LNCaP clone FGC (cell line): ENCODE data around the gene DENND10.
"Not testable (repeated sequence)": the region's sequence is repeated elsewhere in the genome, so short reads cannot be mapped to it uniquely, and the experiment has no call there.

ENCODE experiments used
- DNase-seq: peaks from one replicate; pipeline ENCODE4 v3.0.0-alpha.2; 2011; ENCODE audit warnings: low read depth
- H3K4me3 ChIP-seq: 2 replicates; pipeline ENCODE4 v1.5.1; 2011; ENCODE audit warnings: mild to moderate bottlenecking, low read depth, low read length, control low read depth
- TF ChIP-seq, protein P1 (sequence below): IDR thresholded peaks from 2 replicates; pipeline ENCODE4 v1.5.1; 2012; ENCODE audit warnings: mild to moderate bottlenecking; ENCODE audit not compliant: control insufficient read depth, insufficient read depth; ENCODE audit errors: extremely low read depth

Gene DENND10

DNA sequence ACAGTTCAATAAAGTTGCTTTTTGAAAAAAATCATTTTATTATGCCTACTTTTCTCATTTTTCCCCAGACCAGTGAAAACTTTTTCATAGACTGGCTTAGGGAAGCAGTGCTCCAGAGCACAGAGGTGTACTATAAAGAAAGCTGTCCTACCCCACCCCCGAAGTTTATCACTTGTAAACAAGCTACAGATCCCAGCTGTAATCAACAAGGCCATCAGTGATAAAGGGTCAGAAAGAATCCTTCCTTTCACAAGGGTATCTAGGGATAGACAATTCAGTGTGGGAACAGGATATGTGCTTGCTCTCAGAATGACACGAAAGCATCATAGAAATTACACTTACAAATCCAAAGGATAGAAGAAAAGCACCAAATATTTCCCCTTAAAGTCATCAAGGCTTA lies 70.2 kb downstream of the DENND10 start:
- no peak overlapping the region for H3K4me3 ChIP-seq
- DNase-seq = no peak
- TF ChIP-seq, protein P1, sequence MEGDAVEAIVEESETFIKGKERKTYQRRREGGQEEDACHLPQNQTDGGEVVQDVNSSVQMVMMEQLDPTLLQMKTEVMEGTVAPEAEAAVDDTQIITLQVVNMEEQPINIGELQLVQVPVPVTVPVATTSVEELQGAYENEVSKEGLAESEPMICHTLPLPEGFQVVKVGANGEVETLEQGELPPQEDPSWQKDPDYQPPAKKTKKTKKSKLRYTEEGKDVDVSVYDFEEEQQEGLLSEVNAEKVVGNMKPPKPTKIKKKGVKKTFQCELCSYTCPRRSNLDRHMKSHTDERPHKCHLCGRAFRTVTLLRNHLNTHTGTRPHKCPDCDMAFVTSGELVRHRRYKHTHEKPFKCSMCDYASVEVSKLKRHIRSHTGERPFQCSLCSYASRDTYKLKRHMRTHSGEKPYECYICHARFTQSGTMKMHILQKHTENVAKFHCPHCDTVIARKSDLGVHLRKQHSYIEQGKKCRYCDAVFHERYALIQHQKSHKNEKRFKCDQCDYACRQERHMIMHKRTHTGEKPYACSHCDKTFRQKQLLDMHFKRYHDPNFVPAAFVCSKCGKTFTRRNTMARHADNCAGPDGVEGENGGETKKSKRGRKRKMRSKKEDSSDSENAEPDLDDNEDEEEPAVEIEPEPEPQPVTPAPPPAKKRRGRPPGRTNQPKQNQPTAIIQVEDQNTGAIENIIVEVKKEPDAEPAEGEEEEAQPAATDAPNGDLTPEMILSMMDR = no peak

DNA sequence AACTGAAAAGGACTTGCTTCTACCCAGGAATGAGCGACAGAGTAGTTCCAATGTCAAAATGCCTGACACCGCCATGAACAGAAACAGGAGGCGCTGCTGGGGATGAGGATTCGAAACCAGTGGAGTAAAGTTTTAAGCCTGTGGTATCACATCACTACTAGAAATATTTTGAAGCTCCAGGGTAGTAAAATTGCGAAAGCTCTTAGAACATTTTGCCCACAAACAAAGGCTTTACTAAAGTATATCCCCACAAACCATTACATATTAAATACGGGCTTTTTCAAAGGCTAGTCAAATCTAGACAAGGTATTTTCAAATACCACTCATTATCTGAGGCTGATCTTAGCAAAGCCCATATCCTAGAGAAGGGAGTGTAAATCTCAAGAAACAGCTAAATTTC lies 72.3 kb downstream of the DENND10 start:
- no peak overlapping the region for H3K4me3 ChIP-seq
- no peak for DNase-seq
- TF ChIP-seq, protein P1 = no peak

DNA sequence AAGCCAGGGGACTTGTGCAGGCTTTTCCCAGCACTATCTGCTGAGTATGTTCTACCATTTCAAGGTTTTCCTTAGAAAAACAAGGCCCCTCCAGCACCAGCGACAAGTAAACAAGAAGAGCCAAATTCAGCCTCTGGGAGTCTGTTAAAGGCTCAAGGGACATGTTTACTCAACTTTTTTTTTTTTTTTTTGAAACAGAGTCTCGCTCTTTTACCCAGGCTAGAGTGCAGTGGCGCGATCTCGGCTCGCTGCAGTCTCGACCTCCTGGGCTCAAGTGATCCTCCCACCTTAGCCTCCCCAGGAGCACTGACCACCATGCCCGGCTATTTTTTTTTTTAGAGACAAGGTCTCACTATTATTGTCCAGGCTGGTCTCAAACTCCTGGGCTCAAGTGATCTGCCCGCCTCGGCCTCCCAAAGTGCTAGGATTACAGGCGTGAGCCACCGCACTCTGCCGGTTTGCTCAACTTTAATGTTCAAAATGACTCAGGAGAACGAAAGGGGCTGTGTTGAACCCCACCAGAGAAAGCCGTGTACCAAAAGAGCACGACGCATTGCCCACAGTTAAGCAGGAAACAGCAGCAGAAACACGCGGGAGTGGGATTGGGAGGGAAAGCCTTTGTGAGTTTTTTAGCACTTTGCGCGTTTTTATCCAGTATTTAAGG lies 73.9 kb downstream of the DENND10 start:
- peak overlapping the region; percentile 96 for H3K4me3 ChIP-seq
- TF ChIP-seq, protein P1 = no peak
- DNase-seq = no peak

DNA sequence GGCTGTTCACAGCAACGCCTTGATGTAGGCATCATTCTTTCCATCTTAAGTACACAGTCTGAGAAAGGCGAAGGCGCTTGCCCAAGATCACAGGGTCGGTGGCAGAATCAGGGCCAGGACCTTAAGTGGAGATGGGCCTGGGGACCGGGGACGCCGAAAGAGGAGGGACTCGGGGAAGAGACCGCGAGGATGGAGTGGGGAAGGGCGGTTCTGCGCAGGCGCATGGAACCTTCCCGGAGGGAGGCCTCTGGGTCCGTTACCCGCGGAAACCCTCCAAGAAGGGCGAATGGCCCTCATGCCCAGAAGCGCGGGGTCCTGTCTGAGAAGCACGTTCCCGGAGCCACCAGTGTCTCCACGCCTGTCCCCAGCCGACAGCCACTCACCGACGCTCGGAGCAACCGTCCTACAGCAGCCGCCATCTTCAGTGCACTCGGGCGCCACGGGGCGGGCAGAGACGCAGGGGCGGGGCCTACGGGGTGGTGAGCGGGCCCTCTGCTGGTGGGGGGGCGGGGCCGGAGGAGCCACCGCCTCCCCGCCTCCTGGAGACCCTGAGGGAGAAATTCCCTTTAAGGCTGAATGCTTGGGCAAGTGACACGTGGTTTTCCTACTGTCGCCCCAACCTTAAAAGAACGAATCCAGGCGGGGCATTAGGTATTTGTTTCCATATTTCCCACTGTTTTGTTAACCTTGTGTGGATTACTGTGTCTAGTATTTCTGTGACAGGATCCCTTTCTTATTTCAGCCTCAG lies 74.6 kb downstream of the DENND10 start, which contains the start of gene PRDX3:
Gene PRDX3 (minus strand): TSS at position 441 of the 748 bp plus-strand sequence. CDS start 22 bp downstream, at position 419.
- TF ChIP-seq, protein P1 = peak; percentile 15; the same call in 1 of the 2 replicates
- H3K4me3 ChIP-seq = peak within 1 kb of the TSS; percentile 96
- DNase-seq = no peak

DNA sequence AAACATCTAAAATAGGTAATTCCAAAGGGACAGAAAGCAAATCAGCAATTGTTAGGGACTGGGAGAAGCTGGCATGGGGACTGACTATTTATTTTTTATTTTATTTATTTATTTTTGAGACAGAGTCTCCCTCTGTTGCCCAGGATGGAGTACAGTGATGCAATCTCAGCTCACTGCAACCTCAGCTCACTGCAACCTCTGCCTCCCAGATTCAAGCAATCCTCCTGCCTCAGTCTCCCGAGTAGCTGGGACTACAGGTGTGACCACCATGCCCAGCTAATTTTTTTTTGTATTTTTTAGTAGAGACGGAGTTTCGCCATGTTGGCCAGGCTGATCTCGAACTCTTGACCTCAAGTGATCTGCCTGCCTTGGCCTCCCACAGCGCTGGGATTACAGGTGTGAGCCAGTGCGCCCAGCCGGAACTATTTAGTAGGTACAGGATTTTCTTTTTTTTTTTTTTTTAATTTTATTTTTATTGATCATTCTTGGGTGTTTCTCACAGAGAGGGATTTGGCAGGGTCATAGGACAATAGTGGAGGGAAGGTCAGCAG lies 77.0 kb downstream of the DENND10 start:
- H3K4me3 ChIP-seq, DNase-seq: not testable (repeated sequence)

DNA sequence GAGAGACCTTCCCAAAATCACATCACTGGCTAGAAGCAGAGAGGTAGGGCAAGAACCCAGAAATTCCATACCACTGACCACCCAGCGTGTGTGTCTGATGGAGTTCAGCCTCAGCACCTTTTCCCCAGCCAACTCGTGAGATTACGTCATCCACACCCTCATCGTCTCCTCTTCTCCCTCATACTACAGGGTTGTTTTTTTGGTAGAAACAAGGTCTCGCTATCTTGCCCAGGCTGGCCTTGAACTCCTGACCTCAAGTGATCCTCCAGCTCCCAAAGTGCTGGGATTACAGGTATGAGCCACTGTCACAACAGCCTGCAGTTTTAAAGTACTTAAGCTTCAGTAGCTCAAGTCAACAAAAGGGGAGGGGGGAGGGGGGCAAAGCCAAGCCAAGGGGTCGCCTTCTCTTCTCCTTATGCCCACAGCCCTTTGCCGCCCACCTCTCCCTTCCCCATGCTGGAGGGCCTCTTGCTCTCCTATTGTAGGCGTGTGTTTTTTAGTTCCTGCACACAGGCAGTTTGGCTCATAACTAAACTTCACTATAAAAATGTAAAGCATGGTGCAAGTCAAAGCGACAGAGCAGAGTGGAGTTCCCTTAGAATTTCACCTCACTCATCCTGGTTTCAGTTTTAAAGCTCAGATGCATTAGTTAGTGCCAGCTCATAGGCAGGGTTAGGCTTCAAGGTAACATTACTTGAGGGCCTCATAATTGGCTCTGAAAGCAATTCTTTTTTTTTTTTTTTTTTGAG lies 79.9 kb downstream of the DENND10 start:
- no peak for DNase-seq
- TF ChIP-seq, protein P1 = no peak
- H3K4me3 ChIP-seq = no peak overlapping the region
